GM12874 (cell line): Measurements from ENCODE around the gene STIM2.

Experiments
- CTCF ChIP-seq: IDR thresholded peaks from 2 replicates; pipeline ENCODE4 v1.5.1; 2011; ENCODE audit warnings: low read depth, mild to moderate bottlenecking, control low read depth, low read length, moderate library complexity; ENCODE audit not compliant: insufficient read depth

STIM2 gene

GRCh38 chr4:27013012-27013411, 152.4 kb downstream of the STIM2 start:
- TF ChIP-seq CTCF, result no peak

- no peak for TF ChIP-seq CTCF
Observed at GRCh38 chr4:27016551-27016950, 155.9 kb downstream of the STIM2 start.

GRCh38 chr4:27017623-27018022, 157.0 kb downstream of the STIM2 start:
- no peak for TF ChIP-seq CTCF

GRCh38 chr4:27018076-27018475, 157.4 kb downstream of the STIM2 start:
- no peak for TF ChIP-seq CTCF

GRCh38 chr4:27018910-27019309, 158.3 kb downstream of the STIM2 start:
- no peak for TF ChIP-seq CTCF

- no peak for TF ChIP-seq CTCF
Observed at GRCh38 chr4:27019766-27020165, 159.1 kb downstream of the STIM2 start.

GRCh38 chr4:27020203-27020602, 159.6 kb downstream of the STIM2 start:
- no peak for TF ChIP-seq CTCF

GRCh38 chr4:27020603-27021002, 160.0 kb downstream of the STIM2 start:
- TF ChIP-seq CTCF, result no peak
